CD4-positive, alpha-beta T cell (primary cell): ENCODE results near the gene CDK7. TPM values are rescaled to one million over a fixed set of nuclear protein-coding genes. Genes with fewer than 3 reads are reported as not detected.
"Not testable (repeated sequence)": the region's sequence is repeated elsewhere in the genome, so short reads cannot be mapped to it uniquely, and the experiment has no call there.

Source experiments
- ATAC-seq: fragments of 200-7000 bp; cut with Tn5 transposase; one replicate; pipeline ENCODE4 v1.10.0; 2022; ENCODE audit warnings: mild to moderate bottlenecking; ENCODE audit not compliant: poor library complexity
- CTCF ChIA-PET: fragments of 350-600 bp; sonication (Branson Sonifier 250); formaldehyde crosslinking; loops from one replicate; lab custom pipeline; 2021; ENCODE audit warnings: antibody characterized with exemption, inconsistent platforms; lab: Charles Lee
- POLR2A ChIA-PET: fragments of 350-600 bp; sonication (Branson Sonifier 250); formaldehyde crosslinking; loops from one replicate; lab custom pipeline; 2021; ENCODE audit warnings: antibody characterized with exemption, inconsistent platforms; lab: Charles Lee
- DNase-seq, 14 experiments: peaks; one replicate each; pipeline ENCODE4 v3.0.0-alpha.2; 2013 to 2020; ENCODE audit warnings: mixed read lengths in 2 of 14
- H3K27ac ChIP-seq, 2 donors: one replicate each; pipeline versions ENCODE4 v1.5.1 to v1.7.0; 2013; ENCODE audit warnings: low read length in 2 of 2, low read depth in 1 of 2, mild to moderate bottlenecking in 1 of 2
- H3K27me3 ChIP-seq, 2 experiments: 1 replicate in 1 of 2; 2 replicates in 1 of 2; pipeline versions ENCODE4 v1.6.1 to v1.7.0; 2013; ENCODE audit warnings: low read length in 2 of 2, control low read depth in 1 of 2, mild to moderate bottlenecking in 1 of 2, moderate library complexity in 1 of 2; ENCODE audit not compliant: insufficient read depth in 2 of 2, control insufficient read depth in 1 of 2
- H3K36me3 ChIP-seq: one replicate; pipeline ENCODE4 v1.6.1; 2013; ENCODE audit warnings: low read length, control low read depth; ENCODE audit not compliant: insufficient read depth
- H3K4me1 ChIP-seq: one replicate; pipeline ENCODE4 v1.6.1; 2013; ENCODE audit warnings: low read length, control low read depth; ENCODE audit not compliant: insufficient read depth
- H3K4me3 ChIP-seq: one replicate; pipeline ENCODE4 v1.5.1; 2013; ENCODE audit warnings: mild to moderate bottlenecking, low read length, moderate library complexity
- H3K9me3 ChIP-seq, 2 experiments: 1 replicate in 1 of 2; 2 replicates in 1 of 2; pipeline versions ENCODE4 v1.6.1 to v1.7.0; 2013; ENCODE audit warnings: low read length in 2 of 2, mild to moderate bottlenecking in 2 of 2, control low read depth in 1 of 2, moderate library complexity in 1 of 2; ENCODE audit not compliant: control insufficient read depth in 1 of 2, insufficient read depth in 1 of 2
- H3K27ac Mint-ChIP-seq: one replicate; pipeline ENCODE4 v1.8.0; 2020; ENCODE audit warnings: mixed read lengths
- H3K27me3 Mint-ChIP-seq: one replicate; pipeline ENCODE4 v1.8.0; 2021; ENCODE audit warnings: mixed read lengths
- H3K36me3 Mint-ChIP-seq: one replicate; pipeline ENCODE4 v1.8.0; 2021; ENCODE audit warnings: low read depth, mixed read lengths
- H3K4me1 Mint-ChIP-seq: one replicate; pipeline ENCODE4 v1.8.0; 2021; ENCODE audit warnings: low read depth, mixed read lengths
- H3K4me3 Mint-ChIP-seq: one replicate; pipeline ENCODE4 v1.8.0; 2020; ENCODE audit warnings: mild to moderate bottlenecking, mixed read lengths
- H3K9me3 Mint-ChIP-seq: one replicate; pipeline ENCODE4 v1.8.0; 2020; ENCODE audit warnings: mixed read lengths
- intact Hi-C, 2 experiments: fragments of 100-400 bp; cut with DNase I in 1 of 2; cut with micrococcal nuclease in 1 of 2; formaldehyde crosslinking; loops; one replicate each; pipeline versions ENCODE4 v1.15.1 to v1.9.0; 2023 to 2025; cut with DNase I, micrococcal nuclease
- total RNA-seq, 174 experiments: library from RNA in 2 of 174; stranded (reverse) in 2 of 174; gene quantifications; one replicate each; pipeline ENCODE4 v1.2.3 and lab custom pipeline; 2021 to 2026
- TF ChIP-seq, protein P1 (sequence below): fragments of 200-600 bp; IDR thresholded peaks from one replicate; pipeline ENCODE4 v1.8.0; 2022; ENCODE audit warnings: antibody characterized with exemption, mild to moderate bottlenecking

CDK7 gene
- total RNA-seq, 2 experiments from 2014 or later, result 30.1 to 33.0 TPM

DNA sequence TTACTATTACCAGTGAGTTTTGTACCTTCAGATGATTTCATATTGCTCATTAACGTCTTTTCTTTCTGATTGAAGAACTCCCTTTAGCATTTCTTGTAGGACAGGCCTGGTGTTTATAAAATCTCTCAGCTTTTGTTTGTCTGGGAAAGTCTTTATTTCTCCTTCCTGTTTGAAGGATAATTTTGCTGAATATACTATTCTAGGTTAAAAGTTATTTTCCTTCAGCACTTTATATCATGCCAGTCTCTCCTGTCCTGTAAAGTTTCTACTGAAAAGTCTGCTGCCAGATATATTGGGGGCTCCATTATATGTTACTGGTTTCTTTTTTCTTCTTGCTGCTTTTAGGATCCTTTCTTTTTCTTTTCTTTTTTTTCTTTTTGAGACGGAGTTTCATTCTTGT lies 13.3 kb downstream of the CDK7 start:
- no peak overlapping the region for H3K4me3 Mint-ChIP-seq
- TF ChIP-seq, protein P1, sequence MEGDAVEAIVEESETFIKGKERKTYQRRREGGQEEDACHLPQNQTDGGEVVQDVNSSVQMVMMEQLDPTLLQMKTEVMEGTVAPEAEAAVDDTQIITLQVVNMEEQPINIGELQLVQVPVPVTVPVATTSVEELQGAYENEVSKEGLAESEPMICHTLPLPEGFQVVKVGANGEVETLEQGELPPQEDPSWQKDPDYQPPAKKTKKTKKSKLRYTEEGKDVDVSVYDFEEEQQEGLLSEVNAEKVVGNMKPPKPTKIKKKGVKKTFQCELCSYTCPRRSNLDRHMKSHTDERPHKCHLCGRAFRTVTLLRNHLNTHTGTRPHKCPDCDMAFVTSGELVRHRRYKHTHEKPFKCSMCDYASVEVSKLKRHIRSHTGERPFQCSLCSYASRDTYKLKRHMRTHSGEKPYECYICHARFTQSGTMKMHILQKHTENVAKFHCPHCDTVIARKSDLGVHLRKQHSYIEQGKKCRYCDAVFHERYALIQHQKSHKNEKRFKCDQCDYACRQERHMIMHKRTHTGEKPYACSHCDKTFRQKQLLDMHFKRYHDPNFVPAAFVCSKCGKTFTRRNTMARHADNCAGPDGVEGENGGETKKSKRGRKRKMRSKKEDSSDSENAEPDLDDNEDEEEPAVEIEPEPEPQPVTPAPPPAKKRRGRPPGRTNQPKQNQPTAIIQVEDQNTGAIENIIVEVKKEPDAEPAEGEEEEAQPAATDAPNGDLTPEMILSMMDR, result no peak

DNA sequence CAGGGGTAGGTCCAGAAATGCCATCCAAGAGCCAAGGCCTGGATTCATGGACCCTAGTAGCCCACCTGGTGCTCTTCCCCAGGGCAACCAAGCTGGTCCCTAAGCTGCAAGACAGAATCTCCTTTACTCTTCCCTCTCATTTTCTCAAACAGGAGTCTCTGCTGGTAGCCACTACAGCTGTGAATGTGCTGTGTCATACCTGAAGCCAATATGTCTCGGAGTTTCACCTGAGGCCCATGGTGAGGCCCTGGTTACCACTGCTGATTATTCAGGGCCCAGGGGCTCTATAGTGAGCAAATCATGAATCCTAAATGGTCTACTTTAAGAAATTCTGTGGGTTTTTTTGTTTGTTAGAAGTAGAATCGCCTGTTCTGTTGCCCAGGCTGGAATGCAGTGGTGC lies 15.9 kb downstream of the CDK7 start:
- Histone ChIP-seq H3K4me3 (no peak overlapping the region), H3K36me3 (peaks cover 12% of the 10 kb centered on the region), H3K27ac (no peak overlapping the region), H3K4me1 (no peaks in the 10 kb centered on the region), H3K9me3 (peaks cover 0 to 9% of the 10 kb centered on the region in 2 experiments), H3K27me3 (no peaks in the 10 kb centered on the region)
- Mint-ChIP-seq H3K36me3 (peaks cover 69% of the 10 kb centered on the region), H3K4me1 (peaks cover 27% of the 10 kb centered on the region), H3K4me3 (no peak overlapping the region), H3K9me3 (peaks cover 6% of the 10 kb centered on the region), H3K27me3 (no peaks in the 10 kb centered on the region), H3K27ac (no peak overlapping the region)
- intact Hi-C loops, result no loop called here
- ChIA-PET POLR2A (no interaction called here), CTCF (no interaction called here)
- no peak for DNase-seq
- TF ChIP-seq, protein P1, result no peak
- no peak for ATAC-seq

More for the DNA sequence above, 13.3 kb downstream of the CDK7 start:
- H3K27me3 Mint-ChIP-seq, result no peaks in the 10 kb centered on the region
- intact Hi-C loops, result no loop called here
- no peaks in the 10 kb centered on the region for H3K4me1 ChIP-seq
- H3K27ac Mint-ChIP-seq, result no peak overlapping the region
- peaks cover 72% of the 10 kb centered on the region for H3K36me3 Mint-ChIP-seq
- H3K9me3 Mint-ChIP-seq, result peaks cover 6% of the 10 kb centered on the region
- H3K4me1 Mint-ChIP-seq, result peaks cover 44% of the 10 kb centered on the region
- ATAC-seq (no peak), DNase-seq (no peak)
- no peaks in the 10 kb centered on the region for H3K27me3 ChIP-seq
- POLR2A ChIA-PET, result no interaction called here
- H3K27ac ChIP-seq, result no peak overlapping the region
- H3K4me3 ChIP-seq, result no peak overlapping the region
- peaks cover 0 to 9% of the 10 kb centered on the region in 2 experiments for H3K9me3 ChIP-seq
- CTCF ChIA-PET, result no interaction called here
- H3K36me3 ChIP-seq, result peaks cover 4% of the 10 kb centered on the region

DNA sequence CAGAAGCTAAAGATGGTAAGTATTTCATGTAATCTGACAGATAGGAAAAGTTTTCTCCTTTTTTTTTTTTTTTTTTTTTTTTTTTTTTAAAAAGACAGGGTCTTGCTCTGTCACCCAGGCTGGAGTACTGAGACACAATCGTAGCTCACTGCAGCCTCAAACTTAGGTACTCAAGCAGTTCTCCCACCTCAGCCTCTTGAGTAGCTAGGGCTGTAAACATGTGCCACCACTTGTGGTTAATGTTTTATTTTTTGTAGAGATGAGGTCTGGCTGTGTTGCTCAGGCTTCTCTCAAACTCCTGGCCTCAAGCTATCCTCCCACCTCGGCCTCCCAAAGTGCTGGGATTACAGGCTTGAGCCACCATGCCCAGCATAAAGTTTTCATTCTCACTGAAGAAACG lies 17.8 kb downstream of the CDK7 start:
- Mint-ChIP-seq H3K36me3 (peaks cover 67% of the 10 kb centered on the region), H3K4me3 (no peak overlapping the region), H3K27ac (no peak overlapping the region), H3K27me3 (no peaks in the 10 kb centered on the region), H3K4me1 (peaks cover 10% of the 10 kb centered on the region), H3K9me3 (peaks cover 4% of the 10 kb centered on the region)
- H3K9me3 ChIP-seq, result peaks cover 0 to 4% of the 10 kb centered on the region in 2 experiments
- H3K4me1 ChIP-seq, result no peaks in the 10 kb centered on the region
- H3K27ac ChIP-seq, result no peak overlapping the region
- ChIA-PET CTCF (no interaction called here), POLR2A (no interaction called here)
- H3K36me3 ChIP-seq, result peaks cover 28% of the 10 kb centered on the region
- ATAC-seq (no peak), DNase-seq (no peak)
- H3K4me3 ChIP-seq, result no peak overlapping the region
- no peaks in the 10 kb centered on the region for H3K27me3 ChIP-seq
- intact Hi-C loops, result no loop called here
- TF ChIP-seq, protein P1, result no peak

DNA sequence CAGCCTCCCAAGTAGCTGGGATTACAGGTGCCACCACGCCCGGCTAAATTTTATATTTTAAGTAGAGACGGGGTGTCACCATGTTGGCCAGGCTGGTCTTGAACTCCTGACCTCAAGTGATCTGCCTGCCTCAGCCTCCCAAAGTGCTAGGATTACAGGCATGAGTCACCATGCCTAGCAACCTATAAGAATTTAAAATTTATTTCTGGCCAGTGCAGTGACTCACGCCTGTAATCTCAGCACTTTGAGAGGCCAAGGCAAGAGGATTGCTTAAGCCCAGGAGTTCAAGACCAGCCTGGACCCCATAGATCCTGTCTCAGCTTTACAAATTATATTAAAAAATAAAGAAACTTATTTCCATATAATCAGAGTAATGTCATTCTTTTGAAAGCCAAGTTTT lies 21.3 kb downstream of the CDK7 start:
- ATAC-seq, H3K9me3 ChIP-seq, POLR2A ChIA-PET, H3K9me3 Mint-ChIP-seq, intact Hi-C loops, H3K27ac Mint-ChIP-seq, DNase-seq, H3K4me1 Mint-ChIP-seq, H3K27me3 Mint-ChIP-seq, H3K4me3 ChIP-seq, CTCF ChIA-PET, H3K27me3 ChIP-seq, H3K27ac ChIP-seq, H3K4me1 ChIP-seq, H3K4me3 Mint-ChIP-seq: not testable (repeated sequence)
- H3K36me3 Mint-ChIP-seq, result peaks cover 71% of the 10 kb centered on the region
- peaks cover 50% of the 10 kb centered on the region for H3K36me3 ChIP-seq
